PC-9 (cell line): ENCODE results near the gene RCC1. TPM values are rescaled to one million over a fixed set of nuclear protein-coding genes. Genes with fewer than 3 reads are reported as not detected.

ENCODE experiments used
- BruUV-seq: library from RNA; stranded (reverse); fragments of 400-500 nt; replicated peaks from 2 replicates; lab custom pipeline; 2021; lab: Mats Ljungman, UMichigan
- CTCF ChIA-PET: fragments of 300-600 bp; sonication (Branson Sonifier 250); formaldehyde crosslinking; loops from one replicate; lab custom pipeline; 2022; ENCODE audit warnings: antibody characterized with exemption; lab: Charles Lee
- POLR2A ChIA-PET: fragments of 300-600 bp; sonication (Branson Sonifier 250); formaldehyde crosslinking; loops from one replicate; lab custom pipeline; 2022; ENCODE audit warnings: antibody characterized with exemption; ENCODE audit not compliant: unreplicated experiment; lab: Charles Lee
- DNase-seq, 2 experiments: peaks; one replicate each; pipeline versions ENCODE4 v3.0.0 to v3.0.0-alpha.2; 2015 to 2022; ENCODE audit warnings: mixed read lengths in 1 of 2
- H2AFZ ChIP-seq: fragments of 200-600 bp; sonication (generic); 2 replicates; pipeline ENCODE4 v1.8.1; 2017; ENCODE audit warnings: antibody characterized with exemption
- H3F3A ChIP-seq: fragments of 200-600 bp; sonication (generic); 2 replicates; pipeline ENCODE4 v1.8.1; 2017; ENCODE audit warnings: antibody characterized with exemption, mild to moderate bottlenecking, low read depth; ENCODE audit not compliant: insufficient read depth
- H3K27ac ChIP-seq: fragments of 200-600 bp; sonication (generic); 2 replicates; pipeline ENCODE4 v1.6.1; 2016; ENCODE audit warnings: mixed run types
- H3K27me3 ChIP-seq: fragments of 200-600 bp; sonication (generic); 2 replicates; pipeline ENCODE4 v1.6.1; 2016; ENCODE audit warnings: low read depth, mixed run types; ENCODE audit not compliant: insufficient read depth
- H3K36me3 ChIP-seq: fragments of 200-600 bp; sonication (generic); 2 replicates; pipeline ENCODE4 v1.6.1; 2016; ENCODE audit warnings: low read depth, mixed run types
- H3K4me1 ChIP-seq: fragments of 200-600 bp; sonication (generic); replicated peaks from 2 replicates; pipeline ENCODE4 v1.6.1; 2016; ENCODE audit warnings: mixed run types; ENCODE audit not compliant: insufficient read depth
- H3K4me2 ChIP-seq: fragments of 200-600 bp; sonication (generic); 2 replicates; pipeline ENCODE4 v1.6.1; 2017; ENCODE audit warnings: mixed run types
- H3K4me3 ChIP-seq: fragments of 200-600 bp; sonication (generic); 2 replicates; pipeline ENCODE4 v1.6.1; 2016; ENCODE audit warnings: mixed run types
- H3K79me2 ChIP-seq: fragments of 200-600 bp; sonication (generic); 2 replicates; pipeline ENCODE4 v1.6.1; 2017; ENCODE audit warnings: low read depth, mixed run types
- H3K9me2 ChIP-seq: fragments of 200-600 bp; sonication (generic); 2 replicates; pipeline ENCODE4 v1.8.1; 2017; ENCODE audit warnings: mild to moderate bottlenecking; ENCODE audit not compliant: insufficient read depth
- H3K9me3 ChIP-seq: fragments of 200-600 bp; sonication (generic); 2 replicates; pipeline ENCODE4 v1.8.1; 2016; ENCODE audit warnings: low read depth; ENCODE audit not compliant: insufficient read depth
- H4K20me1 ChIP-seq: fragments of 200-600 bp; sonication (generic); 2 replicates; pipeline ENCODE4 v1.8.1; 2017; ENCODE audit not compliant: insufficient read depth
- EZH2 ChIP-seq: fragments of 200-600 bp; sonication (generic); IDR thresholded peaks from 2 replicates; pipeline ENCODE4 v1.8.0; 2017; ENCODE audit warnings: antibody characterized with exemption, low read depth
- intact Hi-C: fragments of 100-400 bp; cut with micrococcal nuclease; formaldehyde crosslinking; loops from one replicate; pipeline ENCODE4 v1.10.0; 2022; ENCODE audit not compliant: unreplicated experiment
- total RNA-seq: library from RNA; stranded (reverse); gene quantifications from 2 replicates; pipeline ENCODE4 v1.2.3, GENCODE V29; 2021
- TF ChIP-seq, protein P1 (sequence below): fragments of 200-600 bp; sonication (generic); conservative IDR thresholded peaks from 2 replicates; pipeline ENCODE4 v1.6.1; 2017; ENCODE audit warnings: mixed run types, antibody characterized with exemption, mild to moderate bottlenecking, moderate library complexity

The RCC1 gene
- total RNA-seq, 1 experiment from 2014 or later, result 134 TPM

DNA sequence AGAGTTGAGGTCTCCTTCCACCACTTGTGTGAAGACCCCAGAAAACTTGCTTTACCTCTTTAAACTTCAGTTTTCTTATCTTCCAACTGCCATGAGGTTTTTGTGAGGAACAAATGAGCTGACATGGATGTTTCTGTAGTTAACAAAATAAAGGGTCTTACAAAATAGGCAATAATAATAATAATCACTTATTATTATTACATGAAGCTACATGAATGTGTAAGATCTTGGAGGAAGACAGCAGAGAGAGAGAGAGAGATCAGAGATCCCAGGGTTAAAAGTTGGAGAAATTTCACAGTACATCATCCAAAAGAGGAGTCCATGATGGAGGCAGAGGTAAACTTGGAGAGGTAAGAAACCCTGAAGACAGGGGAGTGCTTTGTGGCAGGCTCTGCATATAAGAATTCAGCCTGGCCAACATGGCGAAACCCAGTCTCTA, 10.7 kb downstream of the RCC1 start:
- Histone ChIP-seq H3K4me3 (no peak overlapping the region), H3F3A (peaks cover 67% of the 10 kb centered on the region), H3K9me2 (no peaks in the 10 kb centered on the region), H3K4me2 (no peak overlapping the region), H3K27me3 (no peaks in the 10 kb centered on the region), H3K79me2 (peaks cover 28% of the 10 kb centered on the region), H3K27ac (peak overlapping the region; percentile 78), H3K4me1 (peaks cover 19% of the 10 kb centered on the region), H4K20me1 (peaks cover 24% of the 10 kb centered on the region), H2AFZ (no peak overlapping the region), H3K9me3 (no peaks in the 10 kb centered on the region), H3K36me3 (no peaks in the 10 kb centered on the region)
- intact Hi-C loops, result loop anchor here (5.0 kb wide), 1 partner anchor 361 kb away; no protein-coding TSS in a partner anchor
- DNase-seq, result no peak
- BruUV-seq, result no TSS peak
- POLR2A ChIA-PET, result interaction anchor here (0.7 kb wide), 1 partner anchor 723 kb away, joined by 17 read pairs; no protein-coding TSS in a partner anchor
- CTCF ChIA-PET, result interaction anchor here (0.7 to 1.2 kb wide), 3 partner anchors 34 to 267 kb away, joined by 3 to 8 read pairs (median 5); no protein-coding TSS in a partner anchor
- TF ChIP-seq, protein P1, sequence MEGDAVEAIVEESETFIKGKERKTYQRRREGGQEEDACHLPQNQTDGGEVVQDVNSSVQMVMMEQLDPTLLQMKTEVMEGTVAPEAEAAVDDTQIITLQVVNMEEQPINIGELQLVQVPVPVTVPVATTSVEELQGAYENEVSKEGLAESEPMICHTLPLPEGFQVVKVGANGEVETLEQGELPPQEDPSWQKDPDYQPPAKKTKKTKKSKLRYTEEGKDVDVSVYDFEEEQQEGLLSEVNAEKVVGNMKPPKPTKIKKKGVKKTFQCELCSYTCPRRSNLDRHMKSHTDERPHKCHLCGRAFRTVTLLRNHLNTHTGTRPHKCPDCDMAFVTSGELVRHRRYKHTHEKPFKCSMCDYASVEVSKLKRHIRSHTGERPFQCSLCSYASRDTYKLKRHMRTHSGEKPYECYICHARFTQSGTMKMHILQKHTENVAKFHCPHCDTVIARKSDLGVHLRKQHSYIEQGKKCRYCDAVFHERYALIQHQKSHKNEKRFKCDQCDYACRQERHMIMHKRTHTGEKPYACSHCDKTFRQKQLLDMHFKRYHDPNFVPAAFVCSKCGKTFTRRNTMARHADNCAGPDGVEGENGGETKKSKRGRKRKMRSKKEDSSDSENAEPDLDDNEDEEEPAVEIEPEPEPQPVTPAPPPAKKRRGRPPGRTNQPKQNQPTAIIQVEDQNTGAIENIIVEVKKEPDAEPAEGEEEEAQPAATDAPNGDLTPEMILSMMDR, result no peak
- TF ChIP-seq EZH2, result no peak

DNA sequence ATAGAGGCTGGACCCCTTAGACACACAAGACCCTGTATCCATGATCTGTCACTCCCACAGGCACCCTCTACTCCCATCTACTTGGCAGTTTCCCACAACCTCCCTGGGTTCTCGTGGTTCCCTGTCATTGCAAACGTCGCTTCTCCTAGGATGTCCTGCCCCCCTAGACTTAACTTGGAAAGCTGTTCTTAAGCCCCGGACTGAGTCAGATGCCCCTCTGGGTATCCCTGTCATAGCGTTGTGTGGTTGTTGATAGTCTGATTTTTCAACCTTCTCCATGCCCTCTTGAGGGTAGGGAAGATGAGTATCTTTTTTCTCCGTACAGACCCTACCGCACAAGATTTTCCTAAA, 11.8 kb downstream of the RCC1 start:
- peaks cover 38% of the 10 kb centered on the region for H3K79me2 ChIP-seq
- H3K4me2 ChIP-seq, result peak overlapping the region; percentile 94
- H3K4me1 ChIP-seq, result peaks cover 19% of the 10 kb centered on the region
- H3F3A ChIP-seq, result peaks cover 56% of the 10 kb centered on the region
- peak in 1 of 2 experiments; percentile 25 for DNase-seq
- no TSS peak for BruUV-seq
- CTCF ChIA-PET, result no interaction called here
- H3K27me3 ChIP-seq, result no peaks in the 10 kb centered on the region
- TF ChIP-seq, protein P1, result no peak
- TF ChIP-seq EZH2, result no peak
- H3K9me3 ChIP-seq, result no peaks in the 10 kb centered on the region
- POLR2A ChIA-PET, result no interaction called here
- no peak overlapping the region for H2AFZ ChIP-seq
- H3K9me2 ChIP-seq, result no peaks in the 10 kb centered on the region
- H3K27ac ChIP-seq, result peak overlapping the region; percentile 78
- no peaks in the 10 kb centered on the region for H3K36me3 ChIP-seq
- H4K20me1 ChIP-seq, result peaks cover 13% of the 10 kb centered on the region
- intact Hi-C loops, result loop anchor here (5.0 kb wide), 1 partner anchor 360 kb away; no protein-coding TSS in a partner anchor
- peak overlapping the region; percentile 93; the same call in 1 of the 2 replicates for H3K4me3 ChIP-seq

DNA sequence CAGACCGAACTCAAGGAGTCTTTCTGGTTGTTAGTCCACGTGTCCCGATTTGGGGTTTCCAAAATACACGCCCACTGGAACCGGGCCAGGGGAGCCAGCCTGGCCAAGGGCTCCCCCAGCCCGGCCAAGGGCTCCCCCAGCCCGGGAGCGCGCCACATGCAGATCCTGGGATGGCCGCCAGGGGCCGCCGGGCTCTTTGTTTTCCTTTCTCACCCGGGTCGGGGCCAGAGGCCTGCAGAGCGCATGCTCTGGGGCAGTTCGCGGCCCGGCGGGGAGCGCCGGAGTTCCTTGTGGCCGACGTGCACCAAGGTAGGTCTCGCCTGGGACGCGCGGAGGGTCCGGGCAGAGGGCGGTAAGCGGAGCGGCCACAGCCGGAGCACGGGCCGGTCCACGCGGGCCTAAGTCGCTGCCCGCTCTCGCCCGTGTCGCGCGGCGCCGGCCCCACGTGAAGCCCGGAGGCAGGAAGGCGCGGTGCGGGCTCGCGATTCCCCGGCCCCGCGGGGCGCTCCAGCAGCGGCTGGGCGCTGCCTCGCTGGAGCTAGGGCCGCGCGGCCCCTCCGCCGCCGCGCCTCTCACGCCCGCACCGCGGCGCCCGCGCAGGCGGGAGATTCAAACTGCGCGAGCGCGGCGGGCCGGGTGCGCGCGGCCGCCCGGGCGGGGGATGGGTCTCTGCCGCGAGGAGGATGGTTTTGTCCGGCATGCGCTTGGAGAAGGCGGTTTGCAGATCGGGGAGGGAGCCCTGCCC, 12.3 kb downstream of the RCC1 start:
- peak; percentile 66 to 93 for DNase-seq
- intact Hi-C loops, result loop anchor here (1.0 to 5.0 kb wide), 4 partner anchors 35 to 359 kb away; partner anchors contain the start of genes TAF12 and TRNAU1AP
- CTCF ChIA-PET, result interaction anchor here (0.7 kb wide), 1 partner anchor 84 kb away, joined by 5 read pairs; no protein-coding TSS in a partner anchor

More for the DNA sequence above, 12.3 kb downstream of the RCC1 start:
- Histone ChIP-seq H3K9me2 (no peaks in the 10 kb centered on the region), H3K27me3 (no peaks in the 10 kb centered on the region), H3F3A (peaks cover 51% of the 10 kb centered on the region), H3K36me3 (no peaks in the 10 kb centered on the region), H3K9me3 (no peaks in the 10 kb centered on the region), H4K20me1 (peaks cover 8% of the 10 kb centered on the region), H3K79me2 (peaks cover 40% of the 10 kb centered on the region), H3K4me1 (peaks cover 19% of the 10 kb centered on the region), H2AFZ (peak overlapping the region; percentile 52; the same call in 1 of the 2 replicates), H3K27ac (peak overlapping the region; percentile 78), H3K4me2 (peak overlapping the region; percentile 94), H3K4me3 (peak overlapping the region; percentile 93)
- BruUV-seq, result TSS peak; percentile 51
- POLR2A ChIA-PET, result interaction anchor here (0.5 to 0.6 kb wide), 2 partner anchors 63 to 83 kb away, joined by 3 to 16 read pairs; no protein-coding TSS in a partner anchor
- TF ChIP-seq, protein P1, result peak; percentile 94
- no peak for TF ChIP-seq EZH2
